HG03066 (cell line): ENCODE data around the gene LUZP2.

Experiments
- ATAC-seq: cut with Tn5 transposase; IDR thresholded peaks from one replicate; pipeline ENCODE4 v1.9.1; 2021; ENCODE audit warnings: low read depth; ENCODE audit not compliant: unreplicated experiment

Gene LUZP2

DNA sequence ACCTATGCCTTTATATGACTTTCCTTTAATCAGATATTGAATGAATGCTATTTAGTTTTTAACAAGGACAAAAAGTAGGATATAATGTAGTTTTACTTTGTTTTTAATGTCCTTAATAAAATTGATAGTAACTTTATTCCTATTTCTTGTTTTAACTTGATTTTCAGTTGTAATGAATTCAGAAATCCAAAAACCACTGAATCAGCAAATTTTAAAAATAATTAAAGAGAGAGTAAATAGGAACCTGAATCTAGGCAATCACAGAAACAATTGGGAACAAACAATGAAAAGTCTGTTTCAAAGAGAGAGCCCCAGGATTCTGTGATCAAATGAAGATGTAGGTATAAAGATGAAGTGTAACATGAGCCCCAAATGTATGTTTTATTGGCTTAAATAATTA, 556.0 kb downstream of the LUZP2 start:
- ATAC-seq, result no peak

DNA sequence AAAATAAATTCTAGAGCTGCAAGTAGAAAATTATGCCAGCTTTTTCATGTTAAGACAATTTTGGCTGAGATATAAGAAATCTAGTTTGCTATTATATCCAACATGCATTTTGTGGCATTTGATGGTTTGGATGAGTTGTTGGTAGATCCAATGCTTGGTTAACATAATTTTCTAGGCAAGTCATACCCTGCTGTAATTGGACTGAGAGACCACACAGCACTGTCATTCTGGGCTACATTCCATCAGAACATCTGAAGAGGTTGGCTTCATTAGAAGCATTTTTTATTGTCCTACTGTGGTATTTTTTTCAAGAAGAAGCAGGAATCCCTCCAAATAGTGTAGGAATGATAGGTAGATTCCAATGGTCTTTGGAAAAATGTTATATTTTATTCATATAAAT, 561.0 kb downstream of the LUZP2 start:
- no peak for ATAC-seq

DNA sequence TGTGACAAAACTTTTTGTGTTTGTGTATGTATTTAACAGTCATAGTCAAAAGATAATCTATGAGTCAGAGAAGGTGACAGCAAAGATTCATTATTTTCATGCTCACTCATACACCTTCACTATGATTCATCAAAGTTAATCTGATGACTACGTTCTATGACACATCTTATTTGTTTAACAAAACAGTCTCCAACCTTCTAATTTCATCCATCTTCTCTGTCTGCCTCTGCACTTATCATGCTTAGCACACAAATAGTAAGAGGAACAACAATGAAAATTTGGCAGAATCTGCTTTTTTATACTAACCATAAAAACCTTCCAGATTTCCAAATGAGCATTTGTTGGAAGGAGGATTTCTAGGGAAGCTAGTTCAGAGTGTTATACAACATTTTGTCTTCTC, 568.9 kb downstream of the LUZP2 start:
- no peak for ATAC-seq

DNA sequence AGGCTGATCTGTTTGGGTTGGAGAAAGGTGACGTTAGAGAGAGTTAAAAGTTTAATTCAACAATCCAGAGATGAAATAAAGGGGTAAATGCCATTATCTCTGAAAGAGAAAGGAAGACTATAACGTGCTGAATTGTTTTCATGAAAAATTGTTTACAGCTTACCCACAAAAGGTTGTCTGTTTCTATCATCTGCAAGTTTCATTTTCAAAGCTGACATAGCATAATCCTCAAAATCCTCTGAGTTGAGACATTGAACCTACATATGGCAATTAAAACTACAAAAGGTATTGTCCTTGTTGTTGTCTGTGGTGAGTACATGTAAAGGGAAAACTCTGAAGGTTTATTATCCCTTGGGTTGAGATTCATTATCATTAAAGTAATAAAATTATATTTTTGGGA, 569.9 kb downstream of the LUZP2 start:
- no peak for ATAC-seq

DNA sequence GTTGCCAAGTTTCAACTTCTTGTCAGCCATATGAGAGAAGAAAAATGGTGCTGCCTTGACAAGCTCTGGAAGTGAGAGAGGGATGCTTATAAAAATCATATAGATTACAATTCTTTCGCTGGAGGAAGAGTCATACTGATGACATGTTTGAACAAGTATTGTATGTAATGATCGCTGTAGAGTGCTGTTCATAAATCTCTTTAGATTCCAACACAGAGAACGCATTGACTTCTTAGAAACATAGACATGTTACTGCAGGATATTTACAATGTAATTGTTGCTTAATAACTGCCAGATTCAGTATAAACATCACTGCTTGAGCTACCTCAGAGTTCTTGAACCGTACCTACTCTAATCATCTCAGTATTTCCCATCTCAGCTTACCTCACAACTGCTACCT, 571.6 kb downstream of the LUZP2 start:
- ATAC-seq, result no peak

DNA sequence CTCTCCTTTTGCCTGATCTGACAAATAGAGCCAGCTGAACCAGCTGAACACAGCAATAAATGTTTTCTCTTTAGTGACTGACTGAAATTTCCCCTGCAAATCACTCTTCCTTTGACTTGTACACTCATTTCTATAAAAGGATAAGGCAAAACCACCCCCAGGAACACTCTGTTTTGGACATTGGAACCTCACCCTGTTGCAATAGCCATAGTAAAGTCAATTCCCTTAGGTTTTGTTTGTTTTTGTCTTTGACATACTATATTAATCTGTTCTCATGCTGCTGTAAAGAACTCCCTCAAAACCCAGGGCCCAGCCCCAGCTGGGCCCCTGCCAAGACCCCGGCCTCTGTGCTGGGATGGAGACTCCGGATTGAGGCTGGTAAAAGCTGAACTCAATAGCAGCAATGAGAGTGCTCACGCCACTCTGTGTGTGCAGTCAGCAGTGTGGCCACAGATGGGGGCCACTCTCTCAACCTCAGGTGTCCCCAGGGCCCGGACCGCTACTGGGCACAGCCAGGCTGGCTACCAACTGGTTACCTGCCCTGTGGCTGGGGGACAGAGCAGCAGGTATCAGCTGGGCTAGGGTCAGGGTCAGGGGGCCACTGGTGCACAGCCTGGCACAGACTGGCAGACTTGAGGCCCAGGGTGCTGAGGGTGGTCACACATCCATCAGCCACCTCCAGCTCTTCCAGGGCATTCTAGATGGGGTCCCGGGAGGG, 597.4 kb downstream of the LUZP2 start:
- ATAC-seq, result no peak

DNA sequence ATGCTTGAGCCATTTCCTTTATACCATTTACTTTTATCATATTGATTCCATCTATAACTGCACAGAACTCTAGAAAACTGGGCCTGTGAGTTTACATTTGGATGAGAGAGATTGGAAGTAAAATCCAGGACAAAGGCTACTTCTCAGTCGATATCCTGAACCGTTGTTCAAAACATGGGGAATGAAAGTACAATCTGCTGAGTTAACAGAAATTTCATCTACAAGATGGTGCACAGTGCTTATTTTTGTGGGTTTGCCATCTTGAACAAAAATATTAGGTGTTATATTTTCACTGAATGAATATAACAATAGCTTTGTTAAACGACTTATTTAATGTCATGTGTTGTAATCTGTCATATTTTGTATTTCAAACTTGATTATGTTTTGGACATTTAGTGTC, 622.6 kb downstream of the LUZP2 start:
- ATAC-seq, result no peak
